HCT116 (cell line): ENCODE results near the gene PLEKHN1. TPM values are rescaled to one million over a fixed set of nuclear protein-coding genes. Genes with fewer than 3 reads are reported as not detected.

Experiments
- ATAC-seq: fragments of 200-7000 bp; cut with Tn5 transposase; 2 replicates; pipeline ENCODE4 v1.9.1; 2020; ENCODE audit warnings: mild to moderate bottlenecking, moderate library complexity
- BruUV-seq: library from RNA; stranded (reverse); fragments of 400-500 nt; replicated peaks from 2 replicates; lab custom pipeline; 2021; lab: Mats Ljungman, UMichigan
- CTCF ChIA-PET: fragments of 300-600 bp; sonication (Branson Sonifier 250); formaldehyde crosslinking; loops from one replicate; lab custom pipeline; 2021; ENCODE audit warnings: antibody characterized with exemption; lab: Charles Lee
- POLR2A ChIA-PET: fragments of 300-600, 350-600 bp; sonication (Branson Sonifier 250); formaldehyde crosslinking; loops from one replicate; lab custom pipeline; 2021; ENCODE audit warnings: antibody characterized with exemption; lab: Charles Lee
- RAD21 ChIA-PET, 2 experiments: fragments of 300-600 bp; sonication (Branson Sonifier 250); formaldehyde crosslinking; loops; one replicate each; lab custom pipeline; 2023; ENCODE audit warnings: low total read pairs in 2 of 2; ENCODE audit not compliant: uncharacterized antibody in 2 of 2, unreplicated experiment in 2 of 2, low non-redundant PET in 1 of 2; lab: Charles Lee
- DNase-seq: peaks from one replicate; pipeline ENCODE4 v3.0.0-alpha.2; 2010; ENCODE audit warnings: low read depth, low spot score
- H2AFZ ChIP-seq: fragments of 200-600 bp; shearing (Covaris generic), sonication (generic); 2 replicates; pipeline ENCODE4 v1.6.1; 2017; ENCODE audit warnings: low read depth, mixed run types, mixed read lengths, antibody characterized with exemption, low read length; ENCODE audit not compliant: poor library complexity, severe bottlenecking
- H3K27ac ChIP-seq: 2 replicates; pipeline ENCODE4 v1.5.1; 2012; ENCODE audit warnings: low read depth, low read length
- H3K27me3 ChIP-seq: fragments of 200-600 bp; sonication (generic); 2 replicates; pipeline ENCODE4 v1.6.1; 2016; ENCODE audit warnings: mixed run types, low read length, mixed read lengths; ENCODE audit not compliant: insufficient read depth
- H3K36me3 ChIP-seq, 2 experiments: fragments of 200-500 bp in 1 of 2; fragments of 200-600 bp in 1 of 2; sonication (Bioruptor generic) in 1 of 2; sonication (generic) in 1 of 2; 2 replicates each; pipeline versions ENCODE4 v1.5.1 to v1.6.1; 2014 to 2016; ENCODE audit warnings: low read length in 2 of 2, inconsistent platforms in 1 of 2, mixed read lengths in 1 of 2, mixed run types in 1 of 2; ENCODE audit not compliant: insufficient read depth in 2 of 2, control insufficient read depth in 1 of 2
- H3K4me1 ChIP-seq, 2 experiments: fragments of 200-600 bp in 1 of 2; sonication (generic) in 1 of 2; 2 replicates each; pipeline versions ENCODE4 v1.5.1 to v1.6.1; 2012 to 2017; ENCODE audit warnings: low read length in 2 of 2, inconsistent platforms in 1 of 2, mild to moderate bottlenecking in 1 of 2, mixed read lengths in 1 of 2, mixed run types in 1 of 2, moderate library complexity in 1 of 2; ENCODE audit not compliant: insufficient read depth in 2 of 2, control insufficient read depth in 1 of 2
- H3K4me2 ChIP-seq: fragments of 200-600 bp; sonication (generic); 2 replicates; pipeline ENCODE4 v1.6.1; 2017; ENCODE audit warnings: mixed run types, low read length, mixed read lengths
- H3K4me3 ChIP-seq, 2 experiments: fragments of 200-600 bp in 1 of 2; sonication (generic) in 1 of 2; replicated peaks in 1 of 2; 2 replicates each; pipeline ENCODE4 v1.5.1; 2011 to 2016; ENCODE audit warnings: low read length in 2 of 2, control low read depth in 1 of 2, low read depth in 1 of 2, mild to moderate bottlenecking in 1 of 2, mixed read lengths in 1 of 2, mixed run types in 1 of 2
- H3K79me2 ChIP-seq: fragments of 200-600 bp; sonication (generic); 2 replicates; pipeline ENCODE4 v1.6.1; 2017; ENCODE audit warnings: mild to moderate bottlenecking, mixed run types, low read length, moderate library complexity, mixed read lengths; ENCODE audit not compliant: insufficient read depth
- H3K9ac ChIP-seq: fragments of 200-600 bp; sonication (generic); 2 replicates; pipeline ENCODE4 v1.6.1; 2016; ENCODE audit warnings: low read length, mixed read lengths
- H3K9me2 ChIP-seq: fragments of 200-600 bp; sonication (generic), shearing (Covaris generic); 2 replicates; pipeline ENCODE4 v1.6.1; 2017; ENCODE audit warnings: mixed run types, mild to moderate bottlenecking, moderate library complexity; ENCODE audit not compliant: insufficient read depth
- H3K9me3 ChIP-seq, 2 experiments: fragments of 200-500 bp in 1 of 2; fragments of 200-600 bp in 1 of 2; sonication (Bioruptor generic) in 1 of 2; sonication (generic) in 1 of 2; 2 replicates each; pipeline ENCODE4 v1.6.1; 2014 to 2017; ENCODE audit warnings: low read length in 2 of 2, mixed read lengths in 2 of 2, inconsistent platforms in 1 of 2, low read depth in 1 of 2, mild to moderate bottlenecking in 1 of 2, mixed run types in 1 of 2, moderate library complexity in 1 of 2; ENCODE audit not compliant: control insufficient read depth in 1 of 2, insufficient read depth in 1 of 2
- H4K20me1 ChIP-seq: fragments of 200-600 bp; sonication (generic), shearing (Covaris generic); 2 replicates; pipeline ENCODE4 v1.6.1; 2017; ENCODE audit warnings: mixed run types, mild to moderate bottlenecking, moderate library complexity; ENCODE audit not compliant: insufficient read depth
- CBX3 ChIP-seq: IDR thresholded peaks from 2 replicates; pipeline ENCODE4 v1.6.1; 2012; ENCODE audit warnings: low read depth
- FOSL1 ChIP-seq: IDR thresholded peaks from 2 replicates; pipeline ENCODE4 v1.6.1; 2012; ENCODE audit warnings: low read depth
- SIN3A ChIP-seq: IDR thresholded peaks from 2 replicates; pipeline ENCODE4 v1.6.1; 2012; ENCODE audit warnings: low read depth
- intact Hi-C: fragments of 100-400 bp; cut with micrococcal nuclease; formaldehyde crosslinking; loops from 2 replicates; pipeline ENCODE4 v1.10.0; 2022
- total RNA-seq: library from RNA; stranded (reverse); gene quantifications from one replicate; pipeline ENCODE4 v1.2.1, GENCODE V29; 2021; ENCODE audit not compliant: unreplicated experiment
- TF ChIP-seq, protein P1 (sequence below): IDR thresholded peaks from 2 replicates; pipeline ENCODE4 v1.6.1; 2012
- TF ChIP-seq, protein P2 (sequence below): IDR thresholded peaks from 2 replicates; pipeline ENCODE4 v1.6.1; 2012; ENCODE audit warnings: low read depth

The PLEKHN1 gene
- total RNA-seq, 1 experiment from 2014 or later = 11.6 TPM

DNA sequence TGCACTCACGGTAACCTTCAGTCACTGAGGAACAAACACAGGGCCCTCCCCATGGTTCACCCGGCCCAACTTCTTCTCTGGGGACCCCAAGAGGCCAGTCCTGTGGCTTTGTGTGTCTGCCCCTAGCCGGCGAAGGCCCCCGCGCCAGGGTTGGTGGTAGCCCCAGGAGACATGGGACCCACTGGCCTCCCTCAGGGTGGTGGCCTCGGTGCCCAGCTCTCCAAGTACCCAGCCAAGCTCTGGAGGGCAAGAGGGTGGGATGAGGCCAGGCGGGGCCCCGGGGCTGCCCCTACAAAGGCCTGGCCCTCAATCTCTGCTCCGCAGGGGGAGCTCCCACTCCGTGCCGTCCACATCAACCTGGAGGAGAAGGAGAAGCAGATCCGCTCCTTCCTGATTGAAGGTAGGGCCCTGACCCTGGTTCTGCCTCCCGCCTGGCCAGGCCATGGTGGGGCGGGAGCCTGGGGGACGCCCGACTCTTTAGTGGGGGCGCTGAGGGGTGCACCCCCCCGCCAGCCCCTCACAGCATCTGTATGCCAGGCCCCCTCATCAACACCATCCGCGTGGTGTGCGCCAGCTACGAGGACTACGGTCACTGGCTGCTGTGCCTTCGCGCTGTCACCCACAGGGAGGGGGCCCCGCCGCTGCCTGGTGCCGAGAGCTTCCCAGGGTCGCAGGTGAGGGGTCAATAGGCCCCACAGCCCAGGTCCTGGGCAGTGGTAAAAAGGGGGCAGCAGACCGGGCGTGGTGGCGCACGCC lies 5.6 kb downstream of the PLEKHN1 start:
- Histone ChIP-seq H3K4me3 (no peak overlapping the region), H3K27me3 (no peaks in the 10 kb centered on the region), H4K20me1 (no peaks in the 10 kb centered on the region), H2AFZ (no peak overlapping the region), H3K27ac (no peak overlapping the region), H3K79me2 (no peaks in the 10 kb centered on the region; the same call in 1 of the 2 replicates), H3K36me3 (no peaks in the 10 kb centered on the region), H3K9me2 (no peaks in the 10 kb centered on the region), H3K4me2 (no peak overlapping the region), H3K9ac (no peak overlapping the region), H3K4me1 (peaks cover 16 to 32% of the 10 kb centered on the region in 2 experiments), H3K9me3 (no peaks in the 10 kb centered on the region; a peak in 1 of 4 replicates)
- RAD21 ChIA-PET = no interaction called here
- intact Hi-C loops = no loop called here
- ATAC-seq = no peak
- CTCF ChIA-PET = no interaction called here
- TF ChIP-seq SIN3A = no peak
- TF ChIP-seq, protein P1, sequence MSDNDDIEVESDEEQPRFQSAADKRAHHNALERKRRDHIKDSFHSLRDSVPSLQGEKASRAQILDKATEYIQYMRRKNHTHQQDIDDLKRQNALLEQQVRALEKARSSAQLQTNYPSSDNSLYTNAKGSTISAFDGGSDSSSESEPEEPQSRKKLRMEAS = no peak
- TF ChIP-seq, protein P2, sequence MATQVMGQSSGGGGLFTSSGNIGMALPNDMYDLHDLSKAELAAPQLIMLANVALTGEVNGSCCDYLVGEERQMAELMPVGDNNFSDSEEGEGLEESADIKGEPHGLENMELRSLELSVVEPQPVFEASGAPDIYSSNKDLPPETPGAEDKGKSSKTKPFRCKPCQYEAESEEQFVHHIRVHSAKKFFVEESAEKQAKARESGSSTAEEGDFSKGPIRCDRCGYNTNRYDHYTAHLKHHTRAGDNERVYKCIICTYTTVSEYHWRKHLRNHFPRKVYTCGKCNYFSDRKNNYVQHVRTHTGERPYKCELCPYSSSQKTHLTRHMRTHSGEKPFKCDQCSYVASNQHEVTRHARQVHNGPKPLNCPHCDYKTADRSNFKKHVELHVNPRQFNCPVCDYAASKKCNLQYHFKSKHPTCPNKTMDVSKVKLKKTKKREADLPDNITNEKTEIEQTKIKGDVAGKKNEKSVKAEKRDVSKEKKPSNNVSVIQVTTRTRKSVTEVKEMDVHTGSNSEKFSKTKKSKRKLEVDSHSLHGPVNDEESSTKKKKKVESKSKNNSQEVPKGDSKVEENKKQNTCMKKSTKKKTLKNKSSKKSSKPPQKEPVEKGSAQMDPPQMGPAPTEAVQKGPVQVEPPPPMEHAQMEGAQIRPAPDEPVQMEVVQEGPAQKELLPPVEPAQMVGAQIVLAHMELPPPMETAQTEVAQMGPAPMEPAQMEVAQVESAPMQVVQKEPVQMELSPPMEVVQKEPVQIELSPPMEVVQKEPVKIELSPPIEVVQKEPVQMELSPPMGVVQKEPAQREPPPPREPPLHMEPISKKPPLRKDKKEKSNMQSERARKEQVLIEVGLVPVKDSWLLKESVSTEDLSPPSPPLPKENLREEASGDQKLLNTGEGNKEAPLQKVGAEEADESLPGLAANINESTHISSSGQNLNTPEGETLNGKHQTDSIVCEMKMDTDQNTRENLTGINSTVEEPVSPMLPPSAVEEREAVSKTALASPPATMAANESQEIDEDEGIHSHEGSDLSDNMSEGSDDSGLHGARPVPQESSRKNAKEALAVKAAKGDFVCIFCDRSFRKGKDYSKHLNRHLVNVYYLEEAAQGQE = no peak
- no peak for TF ChIP-seq CBX3
- TF ChIP-seq FOSL1 = no peak
- no peak for DNase-seq
- no TSS peak for BruUV-seq
- POLR2A ChIA-PET = no interaction called here
